Trophoblast cell (in vitro differentiated cells and primary cell): ENCODE measurements around the gene MPPED1.

Experiments used
- DNase-seq, 2 donors: peaks; one replicate each; pipeline ENCODE4 v3.0.0-alpha.2; 2016
- H2AFZ ChIP-seq: 2 replicates; pipeline ENCODE4 v1.6.1; 2013; ENCODE audit warnings: low read length, moderate library complexity, mild to moderate bottlenecking; ENCODE audit not compliant: insufficient read depth, poor library complexity
- H2AK5ac ChIP-seq: 2 replicates; pipeline ENCODE4 v1.6.1; 2013; ENCODE audit warnings: mild to moderate bottlenecking, low read length
- H2BK120ac ChIP-seq: 2 replicates; pipeline ENCODE4 v1.6.1; 2013; ENCODE audit warnings: low read length, mild to moderate bottlenecking, moderate library complexity; ENCODE audit not compliant: insufficient read depth, poor library complexity
- H2BK12ac ChIP-seq: 2 replicates; pipeline ENCODE4 v1.6.1; 2013; ENCODE audit warnings: mild to moderate bottlenecking, low read length, moderate library complexity
- H2BK5ac ChIP-seq: 2 replicates; pipeline ENCODE4 v1.6.1; 2013; ENCODE audit warnings: low read length, low read depth, moderate library complexity, mild to moderate bottlenecking; ENCODE audit not compliant: poor library complexity
- H3K14ac ChIP-seq: 2 replicates; pipeline ENCODE4 v1.6.1; 2013; ENCODE audit warnings: mild to moderate bottlenecking, low read length
- H3K18ac ChIP-seq: 2 replicates; pipeline ENCODE4 v1.6.1; 2013; ENCODE audit warnings: mild to moderate bottlenecking, low read length
- H3K23ac ChIP-seq: 2 replicates; pipeline ENCODE4 v1.6.1; 2013; ENCODE audit warnings: low read length
- H3K27ac ChIP-seq: 2 replicates; pipeline ENCODE4 v1.5.1; 2013; ENCODE audit warnings: low read depth, mild to moderate bottlenecking, inconsistent platforms, low read length, moderate library complexity
- H3K27me3 ChIP-seq: 2 replicates; pipeline ENCODE4 v1.6.1; 2013; ENCODE audit warnings: inconsistent platforms, mild to moderate bottlenecking, low read length, moderate library complexity; ENCODE audit not compliant: insufficient read depth
- H3K36me3 ChIP-seq, 2 experiments: 1 replicate in 1 of 2; 2 replicates in 1 of 2; pipeline ENCODE4 v1.6.1; 2013; ENCODE audit warnings: low read length in 2 of 2, mild to moderate bottlenecking in 2 of 2, moderate library complexity in 1 of 2; ENCODE audit not compliant: insufficient read depth in 2 of 2, control insufficient read depth in 1 of 2
- H3K4ac ChIP-seq: 2 replicates; pipeline ENCODE4 v1.6.1; 2013; ENCODE audit warnings: low read depth, mild to moderate bottlenecking, low read length, moderate library complexity
- H3K4me1 ChIP-seq, 2 experiments: 1 replicate in 1 of 2; 2 replicates in 1 of 2; pipeline ENCODE4 v1.6.1; 2013; ENCODE audit warnings: low read length in 2 of 2, mild to moderate bottlenecking in 2 of 2, moderate library complexity in 1 of 2; ENCODE audit not compliant: insufficient read depth in 2 of 2, control insufficient read depth in 1 of 2
- H3K4me2 ChIP-seq: 2 replicates; pipeline ENCODE4 v1.6.1; 2013; ENCODE audit warnings: inconsistent platforms, mild to moderate bottlenecking, low read length, moderate library complexity
- H3K4me3 ChIP-seq: 2 replicates; pipeline ENCODE4 v1.5.1; 2013; ENCODE audit warnings: mild to moderate bottlenecking, low read depth, low read length, inconsistent platforms
- H3K79me1 ChIP-seq: one replicate; pipeline ENCODE4 v1.6.1; 2013; ENCODE audit warnings: low read length
- H3K79me2 ChIP-seq: 2 replicates; pipeline ENCODE4 v1.6.1; 2013; ENCODE audit warnings: low read length, mild to moderate bottlenecking; ENCODE audit not compliant: control insufficient read depth, insufficient read depth, poor library complexity
- H3K9ac ChIP-seq: 2 replicates; pipeline ENCODE4 v1.6.1; 2013; ENCODE audit warnings: mild to moderate bottlenecking, low read length
- H3K9me3 ChIP-seq: 2 replicates; pipeline ENCODE4 v1.6.1; 2013; ENCODE audit warnings: low read depth, mild to moderate bottlenecking, control low read depth, inconsistent platforms, low read length; ENCODE audit not compliant: insufficient read depth
- H4K12ac ChIP-seq: 2 replicates; pipeline ENCODE4 v1.6.1; 2013; ENCODE audit warnings: low read depth, mild to moderate bottlenecking, low read length, moderate library complexity
- H4K8ac ChIP-seq: 2 replicates; pipeline ENCODE4 v1.6.1; 2013; ENCODE audit warnings: low read depth, mild to moderate bottlenecking, low read length, moderate library complexity
- H4K91ac ChIP-seq: one replicate; pipeline ENCODE4 v1.6.1; 2013; ENCODE audit warnings: low read depth, mild to moderate bottlenecking, low read length, moderate library complexity
- WGBS: extraction: QIAGEN DNeasy Blood & Tissue Kit; methylation state at CpG from one replicate; pipeline ENCODE4 v1.1.7; 2013; ENCODE audit warnings: missing lambda C conversion rate; ENCODE audit not compliant: insufficient read length, insufficient coverage; ENCODE audit errors: extremely low coverage; 5-methylcytosine and 5-hydroxymethylcytosine counted together

Gene MPPED1

GRCh38 chr22:43477966-43478365, 66.2 kb downstream of the MPPED1 start:
- H3K27me3 ChIP-seq: no peaks in the 10 kb centered on the region
- H3K9me3 ChIP-seq: no peaks in the 10 kb centered on the region
- H4K8ac ChIP-seq: no peak overlapping the region
- no peak overlapping the region for H4K91ac ChIP-seq
- no peak overlapping the region for H3K18ac ChIP-seq
- H2BK5ac ChIP-seq: no peak overlapping the region
- no peak overlapping the region for H3K4ac ChIP-seq
- no peak overlapping the region for H3K4me3 ChIP-seq
- H3K14ac ChIP-seq: no peak overlapping the region
- H2AK5ac ChIP-seq: no peak overlapping the region
- H4K12ac ChIP-seq: no peak overlapping the region
- no peaks in the 10 kb centered on the region for H3K79me2 ChIP-seq
- H3K4me2 ChIP-seq: no peak overlapping the region
- H2AFZ ChIP-seq: no peak overlapping the region
- no peak overlapping the region for H3K23ac ChIP-seq
- H3K4me1 ChIP-seq: peaks cover 0 to 6% of the 10 kb centered on the region in 2 experiments
- no CpG with 5 or more reads among the region's 7 CpGs for WGBS
- no peak overlapping the region for H2BK120ac ChIP-seq
- H3K9ac ChIP-seq: no peak overlapping the region
- H2BK12ac ChIP-seq: no peak overlapping the region
- no peaks in the 10 kb centered on the region for H3K36me3 ChIP-seq
- no peak for DNase-seq
- H3K27ac ChIP-seq: no peak overlapping the region
- H3K79me1 ChIP-seq: no peaks in the 10 kb centered on the region

- no peak for DNase-seq
- Histone ChIP-seq H3K14ac (no peak overlapping the region), H4K8ac (no peak overlapping the region), H3K27ac (no peak overlapping the region), H2BK12ac (no peak overlapping the region), H3K9ac (no peak overlapping the region), H3K27me3 (no peaks in the 10 kb centered on the region), H3K4me3 (no peak overlapping the region), H2AK5ac (no peak overlapping the region), H3K79me2 (no peaks in the 10 kb centered on the region), H2BK5ac (no peak overlapping the region), H3K4me1 (peaks cover 0 to 6% of the 10 kb centered on the region in 2 experiments), H3K36me3 (no peaks in the 10 kb centered on the region), H3K9me3 (no peaks in the 10 kb centered on the region), H2BK120ac (no peak overlapping the region), H3K4me2 (no peak overlapping the region), H3K18ac (no peak overlapping the region), H2AFZ (no peak overlapping the region), H3K23ac (no peak overlapping the region), H4K12ac (no peak overlapping the region), H4K91ac (no peak overlapping the region), H3K4ac (no peak overlapping the region), H3K79me1 (no peaks in the 10 kb centered on the region)
- WGBS: no CpG with 5 or more reads among the region's 21 CpGs
Observed at GRCh38 chr22:43478621-43479300, 66.9 kb downstream of the MPPED1 start.

DNA sequence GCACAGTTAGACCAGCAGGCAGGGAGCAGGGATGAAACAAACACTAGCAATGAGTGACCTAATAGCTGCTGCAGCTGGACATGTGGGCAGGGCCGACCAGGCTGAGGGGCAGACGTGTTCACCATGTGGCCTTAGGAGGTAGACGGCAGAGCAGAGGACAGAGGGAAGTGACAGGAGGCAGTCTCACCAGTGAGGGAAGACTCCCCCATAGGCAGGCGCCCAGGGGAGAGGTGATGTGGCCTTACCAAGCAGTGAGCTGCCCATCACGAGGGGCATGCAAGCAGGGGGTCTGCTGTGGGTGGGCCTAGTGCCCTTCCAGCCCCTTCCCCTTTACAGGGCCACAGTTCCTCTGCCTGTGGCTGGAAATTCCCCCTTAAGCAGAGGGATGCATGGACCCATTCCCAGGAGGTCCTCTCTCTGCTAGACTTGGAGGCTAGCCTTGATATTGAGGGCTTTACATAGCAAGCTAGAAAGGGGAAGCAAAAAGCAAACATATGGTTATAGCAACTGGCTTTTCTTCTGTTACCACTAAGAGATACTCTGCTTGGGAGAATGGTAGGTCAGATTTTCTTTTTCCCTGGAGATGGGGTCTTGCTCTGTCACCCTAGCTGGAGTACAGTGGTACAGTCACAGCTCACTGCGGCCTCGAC, 67.6 kb downstream of the MPPED1 start:
- no peak overlapping the region for H3K9ac ChIP-seq
- H3K4me3 ChIP-seq: no peak overlapping the region
- H3K79me1 ChIP-seq: no peaks in the 10 kb centered on the region
- H2BK12ac ChIP-seq: no peak overlapping the region
- peaks cover 0 to 6% of the 10 kb centered on the region in 2 experiments for H3K4me1 ChIP-seq
- no peak overlapping the region for H3K27ac ChIP-seq
- no peak overlapping the region for H3K23ac ChIP-seq
- H3K4me2 ChIP-seq: no peak overlapping the region
- no peak overlapping the region for H3K18ac ChIP-seq
- H3K27me3 ChIP-seq: no peaks in the 10 kb centered on the region
- H3K36me3 ChIP-seq: no peaks in the 10 kb centered on the region
- no peak overlapping the region for H2AFZ ChIP-seq
- H2BK5ac ChIP-seq: no peak overlapping the region
- WGBS: no CpG with 5 or more reads among the region's 7 CpGs
- H3K79me2 ChIP-seq: no peaks in the 10 kb centered on the region
- no peak overlapping the region for H3K4ac ChIP-seq
- H3K9me3 ChIP-seq: no peaks in the 10 kb centered on the region
- no peak overlapping the region for H4K91ac ChIP-seq
- no peak for DNase-seq
- no peak overlapping the region for H4K12ac ChIP-seq
- H3K14ac ChIP-seq: no peak overlapping the region
- no peak overlapping the region for H2AK5ac ChIP-seq
- no peak overlapping the region for H4K8ac ChIP-seq
- H2BK120ac ChIP-seq: no peak overlapping the region

- Histone ChIP-seq H4K8ac (no peak overlapping the region), H2AFZ (no peak overlapping the region), H2BK12ac (no peak overlapping the region), H3K79me1 (no peaks in the 10 kb centered on the region), H3K36me3 (no peaks in the 10 kb centered on the region), H3K4me1 (peaks cover 0 to 1% of the 10 kb centered on the region in 2 experiments), H4K12ac (no peak overlapping the region), H2BK120ac (no peak overlapping the region), H3K27ac (no peak overlapping the region), H2AK5ac (no peak overlapping the region), H3K18ac (no peak overlapping the region), H3K9me3 (no peaks in the 10 kb centered on the region), H3K4me2 (no peak overlapping the region), H4K91ac (no peak overlapping the region), H3K14ac (no peak overlapping the region), H3K4ac (no peak overlapping the region), H3K27me3 (no peaks in the 10 kb centered on the region), H3K23ac (no peak overlapping the region), H3K4me3 (no peak overlapping the region), H3K9ac (no peak overlapping the region), H3K79me2 (no peaks in the 10 kb centered on the region), H2BK5ac (no peak overlapping the region)
- DNase-seq: no peak
- WGBS: no CpG with 5 or more reads among the region's 7 CpGs
Observed at GRCh38 chr22:43479962-43480361, 68.1 kb downstream of the MPPED1 start.
